ENCODE measurements around the gene CST7.

- TF ChIP-seq CTCF (IDR thresholded peaks at IDR 0.05) = no peak
- TF ChIP-seq POLR2A (IDR thresholded peaks at IDR 0.05) = no peak
These were observed 32.7 kb downstream of the CST7 start for GRCh38 chr20:24981790-24982189.

Measured in esophagus squamous epithelium (tissue), 4 donors.